Thoracic aorta (tissue), 2 donors: Measurements from ENCODE around the gene SCAMP4. TPM values are rescaled to one million over a fixed set of nuclear protein-coding genes. Genes with fewer than 3 reads are reported as not detected.

Source experiments
- ATAC-seq: fragments of 150-250 bp; one replicate; pipeline ENCODE4 v1.8.0; 2017; ENCODE audit warnings: low read depth; ENCODE audit not compliant: insufficient number of reproducible peaks, low FRiP score
- DNase-seq: peaks from one replicate; pipeline ENCODE4 v3.0.0-alpha.2; 2020; ENCODE audit warnings: low spot score
- H3K27ac ChIP-seq, 2 donors: fragments of 200-600 bp; sonication (generic); 1 replicate in 1 of 2; 2 replicates in 1 of 2; pipeline ENCODE4 v1.5.1; 2016; ENCODE audit warnings: mild to moderate bottlenecking in 2 of 2, moderate library complexity in 2 of 2
- H3K27me3 ChIP-seq: fragments of 200-600 bp; sonication (generic); replicated peaks from 2 replicates; pipeline ENCODE4 v1.6.0; 2016; ENCODE audit warnings: mild to moderate bottlenecking; ENCODE audit not compliant: insufficient read depth
- H3K36me3 ChIP-seq: fragments of 200-600 bp; sonication (generic); one replicate; pipeline ENCODE4 v1.5.1; 2016
- H3K4me1 ChIP-seq, 2 donors: fragments of 200-600 bp; sonication (generic); 1 replicate in 1 of 2; 2 replicates in 1 of 2; pipeline versions ENCODE4 v1.5.1 to v1.6.0; 2016; ENCODE audit warnings: low read depth in 2 of 2, mild to moderate bottlenecking in 1 of 2; ENCODE audit not compliant: control insufficient read depth in 1 of 2
- H3K4me3 ChIP-seq: fragments of 200-600 bp; sonication (generic); 2 replicates; pipeline ENCODE4 v1.5.1; 2016; ENCODE audit warnings: mild to moderate bottlenecking
- H3K9me3 ChIP-seq: fragments of 200-600 bp; sonication (generic); 2 replicates; pipeline ENCODE4 v1.5.1; 2016
- CTCF ChIP-seq: fragments of 200-600 bp; sonication (generic); IDR thresholded peaks from one replicate; pipeline ENCODE4 v1.5.1; 2019; ENCODE audit warnings: antibody characterized with exemption
- total RNA-seq, 2 donors: library from RNA; depleted of rRNA; stranded (reverse); fragments of >200 nt; gene quantifications; one replicate each; pipeline versions ENCODE4 v1.1.0 to v1.2.3, GENCODE V29; 2016

Gene SCAMP4
- total RNA-seq, 2 donors from 2014 or later = 44.1 to 73.7 TPM

DNA sequence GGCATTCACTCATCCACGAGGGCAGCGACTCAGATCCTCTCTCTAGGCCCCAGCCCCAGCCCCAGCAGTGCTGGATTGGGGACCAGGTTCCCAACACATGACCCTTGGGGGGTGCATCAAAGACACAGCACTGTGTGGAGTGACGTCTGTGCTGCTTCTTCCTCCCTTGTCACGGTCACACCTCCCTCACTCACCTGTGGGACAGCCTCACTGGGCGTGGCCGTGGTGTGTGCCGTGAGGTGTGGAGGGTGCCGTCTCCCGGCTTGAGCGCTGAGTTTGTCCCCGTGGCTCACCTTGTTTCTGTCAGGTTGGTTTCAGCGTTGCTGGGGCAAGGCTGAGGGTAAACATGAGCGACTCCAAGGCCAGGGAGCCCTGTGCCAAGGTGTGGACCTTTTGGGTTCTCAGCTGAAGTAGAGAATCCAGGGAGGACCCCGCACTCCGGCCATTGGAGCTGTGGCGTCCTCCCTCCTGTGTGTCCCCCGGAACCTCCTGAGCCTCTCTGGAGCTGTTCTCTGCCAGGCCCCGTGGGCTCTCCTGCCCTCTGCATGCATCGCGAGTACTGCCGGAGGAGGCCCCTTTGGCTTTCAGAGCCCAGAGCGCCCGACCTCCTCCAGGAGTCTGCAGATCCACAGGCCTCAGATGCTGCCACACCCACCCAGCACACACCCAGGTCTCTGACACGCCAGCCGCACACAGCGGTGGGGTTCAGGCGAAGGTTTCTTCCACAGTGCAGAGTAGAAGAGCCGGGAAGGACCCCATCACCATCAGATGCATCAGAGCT, 69.4 kb downstream of the SCAMP4 start:
- no peaks in the 10 kb centered on the region for H3K9me3 ChIP-seq
- no peak overlapping the region for H3K4me3 ChIP-seq
- no peak for TF ChIP-seq CTCF
- peaks cover 21% of the 10 kb centered on the region for H3K36me3 ChIP-seq
- ATAC-seq (no peak), DNase-seq (no peak)
- H3K27me3 ChIP-seq = no peaks in the 10 kb centered on the region
- no peaks in the 10 kb centered on the region for H3K4me1 ChIP-seq
- H3K27ac ChIP-seq = no peak overlapping the region

- H3K4me3 ChIP-seq = no peak overlapping the region
- H3K27me3 ChIP-seq = no peaks in the 10 kb centered on the region
- H3K9me3 ChIP-seq = no peaks in the 10 kb centered on the region
- peaks cover 20% of the 10 kb centered on the region for H3K36me3 ChIP-seq
- H3K27ac ChIP-seq = no peak overlapping the region
- DNase-seq = no peak
- no peaks in the 10 kb centered on the region for H3K4me1 ChIP-seq
- no peak for TF ChIP-seq CTCF
- ATAC-seq = no peak
Observed at GRCh38 chr19:1975162-1975480, 69.9 kb downstream of the SCAMP4 start.

Other genes with a start within 250 kb of the SCAMP4 start
- under 1 TPM in 1 of 2 donors, not detected in 1; 0.42 TPM for gene ONECUT3, start 151.9 kb upstream of the SCAMP4 start, total RNA-seq
- 1 to 10 TPM in 1 of 2 donors, under 1 TPM in 1; 0.21 to 1.4 TPM for gene ATP8B3, start 93.1 kb upstream of the SCAMP4 start, total RNA-seq
- gene REXO1, start 56.9 kb upstream of the SCAMP4 start, total RNA-seq = 10 to 100 TPM; 18.2 to 24.5 TPM
- 10 to 100 TPM in 1 of 2 donors, 1 to 10 TPM in 1; 7.7 to 11.0 TPM for gene KLF16, start 41.8 kb upstream of the SCAMP4 start, total RNA-seq
- 100 to 1,000 TPM in 1 of 2 donors, 10 to 100 TPM in 1; 96.8 to 143 TPM for gene ABHD17A, start 19.9 kb upstream of the SCAMP4 start, total RNA-seq
- gene ADAT3, start within 50 bp of the SCAMP4 start, total RNA-seq = 1 to 10 TPM; 3.9 to 8.4 TPM
- 10 to 100 TPM; 55.5 to 92.4 TPM for gene CSNK1G2, start 35.8 kb downstream of the SCAMP4 start, total RNA-seq
- gene BTBD2, start 110.3 kb downstream of the SCAMP4 start, total RNA-seq = 100 to 1,000 TPM in 1 of 2 donors, 10 to 100 TPM in 1; 43.2 to 107 TPM
- 10 to 100 TPM; 69.7 to 96.3 TPM for gene MKNK2, start 145.8 kb downstream of the SCAMP4 start, total RNA-seq
- gene MOB3A, start 190.9 kb downstream of the SCAMP4 start, total RNA-seq = 10 to 100 TPM; 37.8 to 50.9 TPM
- gene IZUMO4, start 191.5 kb downstream of the SCAMP4 start, total RNA-seq = 1 to 10 TPM; 3.1 to 6.1 TPM
- 100 to 1,000 TPM in 1 of 2 donors, 10 to 100 TPM in 1; 81.4 to 116 TPM for gene AP3D1, start 246.2 kb downstream of the SCAMP4 start, total RNA-seq